ENCODE measurements around the gene EPHB1. TPM values are rescaled to one million over a fixed set of nuclear protein-coding genes. Genes with fewer than 3 reads are reported as not detected.

The EPHB1 gene
- total RNA-seq, 1 donor from 2014 or later: 1.8 TPM

GRCh38 chr3:134892326-134892725, 97.3 kb downstream of the EPHB1 start:
- TF ChIP-seq CTCF (IDR thresholded peaks at IDR 0.05; ENCODE audit: unreplicated experiment): no peak
- Mint-ChIP-seq H3K4me3 (ENCODE audit: low read depth) (no peak overlapping the region), H3K27ac (no peak overlapping the region), H3K36me3 (ENCODE audit: insufficient read depth) (no peaks in the 10 kb centered on the region), H3K27me3 (peaks cover 22% of the 10 kb centered on the region), H3K9me3 (ENCODE audit: low read depth) (no peaks in the 10 kb centered on the region), H3K4me1 (ENCODE audit: low read depth) (peaks cover 14% of the 10 kb centered on the region)
- DNase-seq (ENCODE audit: low spot score, unreplicated experiment): no peak

- Mint-ChIP-seq H3K27ac (no peak overlapping the region), H3K4me1 (ENCODE audit: low read depth) (peaks cover 14% of the 10 kb centered on the region), H3K9me3 (ENCODE audit: low read depth) (no peaks in the 10 kb centered on the region), H3K36me3 (ENCODE audit: insufficient read depth) (no peaks in the 10 kb centered on the region), H3K27me3 (peaks cover 22% of the 10 kb centered on the region), H3K4me3 (ENCODE audit: low read depth) (no peak overlapping the region)
- DNase-seq (ENCODE audit: low spot score, unreplicated experiment): no peak
- TF ChIP-seq CTCF (IDR thresholded peaks at IDR 0.05; ENCODE audit: unreplicated experiment): no peak
Observed at GRCh38 chr3:134892761-134893160, 97.7 kb downstream of the EPHB1 start.

- DNase-seq (ENCODE audit: low spot score, unreplicated experiment): no peak
- Mint-ChIP-seq H3K36me3 (ENCODE audit: insufficient read depth) (no peaks in the 10 kb centered on the region), H3K4me1 (ENCODE audit: low read depth) (peaks cover 16% of the 10 kb centered on the region), H3K27me3 (peaks cover 27% of the 10 kb centered on the region), H3K9me3 (ENCODE audit: low read depth) (no peaks in the 10 kb centered on the region), H3K27ac (no peak overlapping the region), H3K4me3 (ENCODE audit: low read depth) (no peak overlapping the region)
- no peak for TF ChIP-seq CTCF (IDR thresholded peaks at IDR 0.05; ENCODE audit: unreplicated experiment)
Observed at GRCh38 chr3:134894533-134894932, 99.5 kb downstream of the EPHB1 start.

- H3K4me1 Mint-ChIP-seq (ENCODE audit: low read depth): peaks cover 16% of the 10 kb centered on the region
- no peaks in the 10 kb centered on the region for H3K9me3 Mint-ChIP-seq (ENCODE audit: low read depth)
- DNase-seq (ENCODE audit: low spot score, unreplicated experiment): no peak
- TF ChIP-seq CTCF (IDR thresholded peaks at IDR 0.05; ENCODE audit: unreplicated experiment): no peak
- no peaks in the 10 kb centered on the region for H3K36me3 Mint-ChIP-seq (ENCODE audit: insufficient read depth)
- peaks cover 27% of the 10 kb centered on the region for H3K27me3 Mint-ChIP-seq
- H3K27ac Mint-ChIP-seq: no peak overlapping the region
- no peak overlapping the region for H3K4me3 Mint-ChIP-seq (ENCODE audit: low read depth)
Observed at GRCh38 chr3:134895181-134895580, 100.1 kb downstream of the EPHB1 start.

GRCh38 chr3:134896141-134896540, 101.1 kb downstream of the EPHB1 start:
- Mint-ChIP-seq H3K9me3 (ENCODE audit: low read depth) (no peaks in the 10 kb centered on the region), H3K36me3 (ENCODE audit: insufficient read depth) (no peaks in the 10 kb centered on the region), H3K27me3 (peaks cover 27% of the 10 kb centered on the region), H3K4me1 (ENCODE audit: low read depth) (peaks cover 16% of the 10 kb centered on the region), H3K27ac (no peak overlapping the region), H3K4me3 (ENCODE audit: low read depth) (no peak overlapping the region)
- no peak for TF ChIP-seq CTCF (IDR thresholded peaks at IDR 0.05; ENCODE audit: unreplicated experiment)
- no peak for DNase-seq (ENCODE audit: low spot score, unreplicated experiment)
